H9 (cell line): ENCODE measurements around the gene SORCS2. TPM values are rescaled to one million over a fixed set of nuclear protein-coding genes. Genes with fewer than 3 reads are reported as not detected.

Experiments used
- DNase-seq: peaks from one replicate; pipeline ENCODE4 v3.0.0-alpha.2; 2017
- H2AFZ ChIP-seq: one replicate; pipeline ENCODE4 v1.6.1; 2013; ENCODE audit warnings: mild to moderate bottlenecking, low read length, control low read depth, moderate library complexity
- H2AK5ac ChIP-seq: 2 replicates; pipeline ENCODE4 v1.6.1; 2013; ENCODE audit warnings: low read length, control low read depth, mixed read lengths; ENCODE audit not compliant: insufficient read length
- H2BK120ac ChIP-seq: one replicate; pipeline ENCODE4 v1.6.1; 2013; ENCODE audit warnings: low read depth, mild to moderate bottlenecking, low read length, control low read depth, inconsistent platforms; ENCODE audit not compliant: poor library complexity, severe bottlenecking
- H2BK12ac ChIP-seq: 2 replicates; pipeline ENCODE4 v1.6.1; 2013; ENCODE audit warnings: low read length, control low read depth, mixed read lengths, low read depth; ENCODE audit not compliant: insufficient read length
- H2BK15ac ChIP-seq: 2 replicates; pipeline ENCODE4 v1.6.1; 2013; ENCODE audit warnings: low read depth, low read length, control low read depth
- H2BK20ac ChIP-seq: one replicate; pipeline ENCODE4 v1.6.1; 2013; ENCODE audit warnings: low read depth, mild to moderate bottlenecking, low read length, control low read depth, inconsistent platforms; ENCODE audit not compliant: poor library complexity, severe bottlenecking
- H2BK5ac ChIP-seq: 2 replicates; pipeline ENCODE4 v1.6.1; 2013; ENCODE audit warnings: low read length, control low read depth, mixed read lengths; ENCODE audit not compliant: insufficient read length
- H3K14ac ChIP-seq: 2 replicates; pipeline ENCODE4 v1.6.1; 2013; ENCODE audit warnings: low read length, control low read depth; ENCODE audit not compliant: insufficient read depth
- H3K18ac ChIP-seq: 2 replicates; pipeline ENCODE4 v1.6.1; 2013; ENCODE audit warnings: low read depth, mild to moderate bottlenecking, mixed read lengths, low read length, control low read depth; ENCODE audit not compliant: insufficient read length
- H3K23ac ChIP-seq: 2 replicates; pipeline ENCODE4 v1.6.1; 2013; ENCODE audit warnings: low read length, control low read depth, mixed read lengths, low read depth; ENCODE audit not compliant: insufficient read length
- H3K23me2 ChIP-seq: 2 replicates; pipeline ENCODE4 v1.6.1; 2013; ENCODE audit warnings: low read depth, mild to moderate bottlenecking, mixed read lengths, low read length, control low read depth; ENCODE audit not compliant: insufficient read length, poor library complexity, severe bottlenecking
- H3K27ac ChIP-seq: 2 replicates; pipeline ENCODE4 v1.5.1; 2013; ENCODE audit warnings: low read length, control low read depth, mixed read lengths, low read depth; ENCODE audit not compliant: insufficient read length
- H3K27me3 ChIP-seq: 2 replicates; pipeline ENCODE4 v1.6.1; 2013; ENCODE audit warnings: low read length, control low read depth, inconsistent platforms; ENCODE audit not compliant: insufficient read depth
- H3K4ac ChIP-seq: 2 replicates; pipeline ENCODE4 v1.6.1; 2013; ENCODE audit warnings: low read depth, mild to moderate bottlenecking, control low read depth, inconsistent platforms, low read length, moderate library complexity
- H3K4me1 ChIP-seq: 2 replicates; pipeline ENCODE4 v1.6.1; 2013; ENCODE audit warnings: low read length, control low read depth, inconsistent platforms; ENCODE audit not compliant: insufficient read depth
- H3K4me2 ChIP-seq: 2 replicates; pipeline ENCODE4 v1.6.1; 2013; ENCODE audit warnings: low read length, control low read depth, mixed read lengths; ENCODE audit not compliant: insufficient read length, insufficient read depth
- H3K56ac ChIP-seq: 2 replicates; pipeline ENCODE4 v1.6.1; 2013; ENCODE audit warnings: low read depth, mild to moderate bottlenecking, mixed read lengths, low read length, control low read depth; ENCODE audit not compliant: insufficient read length
- H3K79me1 ChIP-seq: 2 replicates; pipeline ENCODE4 v1.6.1; 2013; ENCODE audit warnings: low read depth, mild to moderate bottlenecking, moderate library complexity, low read length, control low read depth, inconsistent platforms; ENCODE audit not compliant: insufficient read depth, poor library complexity, severe bottlenecking
- H3K79me2 ChIP-seq: 2 replicates; pipeline ENCODE4 v1.6.1; 2013; ENCODE audit warnings: low read length, control low read depth, inconsistent platforms; ENCODE audit not compliant: insufficient read depth
- H3K9ac ChIP-seq: 2 replicates; pipeline ENCODE4 v1.6.1; 2013; ENCODE audit warnings: low read length, control low read depth, mixed read lengths; ENCODE audit not compliant: insufficient read length; ENCODE audit errors: extremely low read depth
- H3K9me3 ChIP-seq: one replicate; pipeline ENCODE4 v1.6.1; 2013; ENCODE audit warnings: low read depth, low read length, inconsistent platforms; ENCODE audit not compliant: control insufficient read depth
- H3T11ph ChIP-seq: one replicate; pipeline ENCODE4 v1.6.1; 2013; ENCODE audit warnings: mild to moderate bottlenecking, low read length, control low read depth, inconsistent platforms
- H4K20me1 ChIP-seq: one replicate; pipeline ENCODE4 v1.6.1; 2013; ENCODE audit not compliant: control insufficient read depth, insufficient read length, insufficient read depth
- H4K5ac ChIP-seq: 2 replicates; pipeline ENCODE4 v1.6.1; 2013; ENCODE audit warnings: low read depth, mild to moderate bottlenecking, mixed read lengths, low read length, control low read depth; ENCODE audit not compliant: insufficient read length
- H4K8ac ChIP-seq: replicated peaks from 2 replicates; pipeline ENCODE4 v1.6.1; 2013; ENCODE audit warnings: low read length, control low read depth, mixed read lengths, low read depth; ENCODE audit not compliant: insufficient read length
- H4K91ac ChIP-seq: 2 replicates; pipeline ENCODE4 v1.6.1; 2013; ENCODE audit warnings: low read depth, mild to moderate bottlenecking, moderate library complexity, mixed read lengths, low read length, control low read depth; ENCODE audit not compliant: insufficient read length
- H3K27ac Mint-ChIP-seq, 3 experiments: 2 replicates in 2 of 3; 3 replicates in 1 of 3; pipeline ENCODE4 v1.8.0; 2020 to 2021; ENCODE audit warnings: mixed read lengths in 3 of 3, mild to moderate bottlenecking in 1 of 3, moderate library complexity in 1 of 3
- H3K27me3 Mint-ChIP-seq: 2 replicates; pipeline ENCODE4 v1.8.0; 2021; ENCODE audit warnings: low read depth, mild to moderate bottlenecking, moderate library complexity, mixed read lengths
- H3K36me3 Mint-ChIP-seq, 3 experiments: 2 replicates in 2 of 3; 3 replicates in 1 of 3; pipeline ENCODE4 v1.8.0; 2020 to 2021; ENCODE audit warnings: low read depth in 3 of 3, mixed read lengths in 3 of 3; ENCODE audit not compliant: insufficient read depth in 1 of 3
- H3K4me1 Mint-ChIP-seq, 2 experiments: 2 replicates each; pipeline ENCODE4 v1.8.0; 2020; ENCODE audit warnings: mixed read lengths in 2 of 2
- H3K4me3 Mint-ChIP-seq, 2 experiments: 2 replicates in 1 of 2; 3 replicates in 1 of 2; pipeline ENCODE4 v1.8.0; 2020 to 2021; ENCODE audit warnings: mild to moderate bottlenecking in 2 of 2, mixed read lengths in 2 of 2, moderate library complexity in 1 of 2
- H3K9me3 Mint-ChIP-seq, 2 experiments: 2 replicates in 1 of 2; 3 replicates in 1 of 2; pipeline ENCODE4 v1.8.0; 2020; ENCODE audit warnings: mild to moderate bottlenecking in 2 of 2, mixed read lengths in 2 of 2, moderate library complexity in 1 of 2
- CTCF ChIP-seq: fragments of 200-600 bp; sonication (generic); conservative IDR thresholded peaks from 3 replicates; pipeline ENCODE4 v1.8.0; 2021; ENCODE audit warnings: antibody characterized with exemption, mild to moderate bottlenecking
- WGBS: extraction: QIAGEN DNeasy Blood & Tissue Kit; methylation state at CpG from one replicate; pipeline ENCODE4 v1.1.7; 2013; ENCODE audit warnings: missing lambda C conversion rate, low lambda C conversion rate, mixed read lengths; ENCODE audit not compliant: insufficient read length; ENCODE audit errors: extremely low coverage; 5-methylcytosine and 5-hydroxymethylcytosine counted together
- total RNA-seq: library from RNA; stranded (reverse); gene quantifications from 2 replicates; pipeline ENCODE4 v1.2.1, GENCODE V29; 2021

The SORCS2 gene
- total RNA-seq, 1 experiment from 2014 or later: 0.57 TPM

- H2BK20ac ChIP-seq: no peak overlapping the region
- Mint-ChIP-seq H3K4me3 (no peak overlapping the region), H3K27ac (no peak overlapping the region; a peak in 1 of 7 replicates), H3K27me3 (no peaks in the 10 kb centered on the region; the same call in 1 of the 2 replicates), H3K4me1 (peaks cover 36 to 41% of the 10 kb centered on the region in 2 experiments), H3K9me3 (peaks cover 0 to 2% of the 10 kb centered on the region in 2 experiments; a peak in 1 of 5 replicates), H3K36me3 (no peaks in the 10 kb centered on the region)
- no peaks in the 10 kb centered on the region for H3K27me3 ChIP-seq
- H4K91ac ChIP-seq: no peak overlapping the region
- H3K23ac ChIP-seq: no peak overlapping the region
- no peaks in the 10 kb centered on the region for H3K79me1 ChIP-seq
- no peaks in the 10 kb centered on the region for H3K9me3 ChIP-seq
- no peak overlapping the region for H3K14ac ChIP-seq
- H2AK5ac ChIP-seq: no peak overlapping the region
- no peaks in the 10 kb centered on the region for H3K79me2 ChIP-seq
- no peak overlapping the region for H2AFZ ChIP-seq
- no peak overlapping the region for H2BK5ac ChIP-seq
- H2BK120ac ChIP-seq: no peak overlapping the region
- peaks cover 4% of the 10 kb centered on the region; the same call in 1 of the 2 replicates for H3K4me1 ChIP-seq
- no peak for DNase-seq
- H2BK15ac ChIP-seq: no peak overlapping the region
- no peak overlapping the region for H3K27ac ChIP-seq
- H4K20me1 ChIP-seq: no peaks in the 10 kb centered on the region
- no peak overlapping the region for H4K8ac ChIP-seq
- no peak overlapping the region for H3K4me2 ChIP-seq
- no peak overlapping the region for H4K5ac ChIP-seq
- no peaks in the 10 kb centered on the region for H3K23me2 ChIP-seq
- WGBS: no CpG with 5 or more reads among the region's 8 CpGs
- no peak overlapping the region for H3K18ac ChIP-seq
- no peak overlapping the region for H3K4ac ChIP-seq
- H3K9ac ChIP-seq: no peak overlapping the region
- no peak for TF ChIP-seq CTCF
- no peak overlapping the region for H3T11ph ChIP-seq
- H3K56ac ChIP-seq: no peak overlapping the region
- H2BK12ac ChIP-seq: no peak overlapping the region
These were observed 267.1 kb downstream of the SORCS2 start for GRCh38 chr4:7459471-7459870.
